ENCODE measurements around the gene ARHGEF33.

Gene ARHGEF33

DNA sequence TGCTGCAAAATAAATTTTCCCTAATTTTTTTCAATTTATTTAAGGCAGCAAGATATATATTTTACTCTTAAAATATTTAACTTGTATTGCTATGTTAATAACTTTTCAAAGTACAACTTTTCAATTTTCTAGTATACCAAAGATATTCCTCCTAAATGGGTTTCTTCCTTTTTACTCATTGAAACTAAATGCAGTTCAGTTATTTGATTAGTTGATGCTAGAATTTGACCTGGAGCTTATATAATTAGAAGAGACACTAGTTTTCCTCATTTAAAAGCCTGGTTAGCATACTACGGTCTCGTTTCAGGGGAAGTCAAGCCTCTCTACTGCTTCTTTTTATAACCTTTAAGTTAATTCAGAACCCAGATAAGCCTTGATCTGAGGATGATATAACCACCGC is at the start of gene ARHGEF33:
TSS of gene ARHGEF33 (plus strand) at position 301 of the 400 bp plus-strand sequence. CDS start 29,573 bp downstream, outside the sequence.
- no peak for DNase-seq

DNA sequence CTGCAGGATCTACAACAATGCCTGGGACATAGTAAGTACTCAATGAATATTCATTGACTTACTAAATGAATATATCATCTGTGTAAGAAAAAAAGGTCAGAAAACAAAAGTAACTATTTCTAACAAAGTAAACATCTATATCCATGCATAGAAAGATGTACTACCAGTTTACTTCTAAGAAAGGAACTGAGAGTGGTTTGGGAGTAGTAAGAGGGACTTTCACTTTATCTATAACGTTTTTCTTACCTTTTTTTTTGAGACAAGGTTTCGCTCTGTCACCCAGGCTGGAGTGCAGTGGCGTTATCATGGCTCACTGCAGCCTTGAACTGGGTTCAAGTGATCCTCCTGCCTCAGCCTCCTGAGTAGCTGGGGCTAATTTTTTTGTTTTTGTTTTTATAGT is 39.6 kb upstream of the ARHGEF33 start:
- no peak for DNase-seq

DNA sequence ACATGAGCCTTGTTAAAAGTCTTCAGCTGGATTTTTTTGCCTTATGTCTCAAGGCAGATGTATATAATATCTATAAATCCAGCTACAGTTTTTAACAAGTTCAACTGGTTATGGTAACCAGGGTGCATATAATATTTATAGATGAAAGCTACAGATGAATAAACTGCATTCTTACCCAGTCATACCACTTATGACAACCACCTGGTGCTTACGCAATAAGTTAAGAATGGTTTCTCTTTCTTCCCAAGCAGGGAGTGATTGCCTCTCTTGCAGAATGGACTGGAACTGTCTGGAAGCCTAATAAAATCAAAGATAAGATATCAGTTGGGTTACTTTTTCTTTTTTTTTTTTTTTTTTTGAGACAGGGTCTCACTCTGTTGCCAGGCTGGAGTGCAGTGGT is 33.5 kb upstream of the ARHGEF33 start:
- no peak for DNase-seq

DNA sequence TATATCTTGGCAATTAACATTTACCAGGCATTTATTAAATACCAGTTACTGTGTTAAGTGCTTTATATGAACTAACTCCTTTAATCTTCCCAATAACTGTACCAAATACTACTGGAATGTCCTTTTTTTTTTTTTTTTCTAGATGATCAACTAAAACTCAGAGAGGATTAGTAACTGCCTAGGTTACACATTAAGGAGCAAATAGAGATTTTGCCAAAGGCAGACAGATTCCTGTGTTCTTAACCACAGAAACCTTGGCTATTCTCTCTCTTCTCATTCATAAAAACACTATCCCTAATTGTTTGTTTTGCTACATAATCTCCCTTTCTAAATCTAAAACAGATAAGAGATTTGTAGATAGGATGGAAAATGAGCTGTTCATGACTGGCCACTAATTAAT is 27.2 kb upstream of the ARHGEF33 start:
- no peak for DNase-seq

DNA sequence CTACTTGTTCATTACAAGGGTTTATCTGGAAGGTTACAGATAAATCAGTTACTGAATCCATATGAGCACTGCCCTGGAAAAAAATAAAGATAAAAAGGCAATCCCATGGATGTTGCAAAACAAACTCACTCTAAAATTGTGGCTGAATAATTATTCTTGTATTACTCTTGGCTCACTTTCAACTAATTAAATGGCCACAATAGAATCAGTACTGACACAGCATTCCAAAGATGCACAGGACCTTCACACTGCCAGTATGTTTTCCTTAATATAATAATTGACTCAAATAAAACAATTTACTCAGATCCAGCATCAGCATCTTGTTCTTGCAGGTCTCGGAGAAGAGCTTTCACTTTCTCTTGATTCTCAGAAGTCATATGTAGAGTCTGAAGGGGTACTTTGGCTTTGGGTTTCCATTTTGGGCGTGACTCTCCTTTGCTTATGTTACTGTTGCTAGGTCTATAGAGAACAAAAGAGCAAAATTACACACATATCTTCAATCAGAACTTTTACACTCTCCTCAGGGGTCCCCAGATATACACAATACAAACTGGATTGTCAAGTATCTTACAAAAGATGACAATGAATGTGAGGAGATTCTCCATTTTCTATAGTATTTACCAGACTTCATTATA is 26.5 kb upstream of the ARHGEF33 start:
- DNase-seq: no peak

DNA sequence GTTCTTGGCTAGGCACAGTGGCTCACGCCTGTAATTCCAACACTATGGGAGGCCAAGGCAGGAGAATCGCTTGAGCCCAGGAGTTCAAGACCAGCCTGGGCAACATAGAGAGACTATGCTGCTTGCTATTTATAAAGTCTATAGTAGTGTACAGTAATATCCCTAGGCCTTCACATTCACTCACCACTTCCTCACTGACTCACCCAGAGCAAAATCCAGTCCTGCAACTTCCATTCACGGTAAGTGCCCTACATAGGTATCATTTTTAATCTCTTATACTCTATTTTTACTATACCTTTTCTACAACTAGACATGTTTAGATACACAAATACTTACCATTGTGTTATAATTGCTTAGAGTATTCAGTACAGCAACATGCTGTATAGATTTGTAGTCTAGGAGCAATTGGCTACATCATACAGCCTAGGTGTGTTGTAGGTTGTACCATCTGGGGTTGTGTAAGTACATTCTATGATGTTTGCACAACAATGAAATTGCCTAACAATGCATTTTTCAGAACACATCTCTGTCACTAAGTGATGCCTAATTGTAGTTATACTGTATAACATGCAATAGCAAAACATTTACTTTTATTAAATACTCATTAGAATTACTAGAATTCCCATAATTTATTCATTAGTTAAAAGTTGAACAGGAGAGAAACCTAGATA is 22.8 kb upstream of the ARHGEF33 start:
- DNase-seq: no peak

DNA sequence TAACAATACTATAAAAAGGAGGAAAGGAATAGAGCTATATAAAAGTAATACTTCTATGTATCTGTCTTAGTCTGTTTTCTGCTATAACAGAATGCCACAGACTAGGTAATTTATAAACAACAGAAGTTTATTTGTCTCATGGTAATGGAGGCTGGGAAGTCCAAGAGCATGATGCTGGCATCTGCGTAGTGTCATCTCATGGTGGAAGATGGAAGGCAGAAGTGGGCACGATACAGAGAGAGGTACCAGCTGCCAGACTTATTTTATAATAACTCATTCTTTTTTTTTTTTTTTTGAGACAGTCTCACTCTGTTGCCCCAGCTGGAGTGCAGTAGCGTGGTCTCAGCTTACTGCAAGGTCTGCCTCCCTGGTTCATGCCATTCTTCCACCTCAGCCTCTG is 18.2 kb upstream of the ARHGEF33 start:
- no peak for DNase-seq

DNA sequence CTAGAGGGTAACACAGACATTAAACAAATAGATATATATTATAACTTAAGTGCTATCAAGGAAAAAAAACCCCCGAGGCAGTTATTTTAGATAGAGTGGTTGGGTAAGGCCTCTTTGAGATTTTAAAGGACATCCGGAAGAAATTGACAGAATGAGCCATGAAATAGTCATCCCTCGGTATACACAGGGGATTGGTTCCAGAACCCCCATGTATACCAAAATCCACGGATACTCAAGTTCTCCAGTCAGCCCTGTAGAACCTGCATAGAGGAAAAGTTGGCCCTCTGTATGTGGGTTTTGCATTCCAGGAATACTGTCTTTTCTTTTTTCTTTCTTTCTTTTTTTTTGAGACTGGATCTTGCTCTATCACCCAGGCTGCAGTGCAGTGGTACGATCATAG is 15.9 kb upstream of the ARHGEF33 start:
- no peak for DNase-seq

DNA sequence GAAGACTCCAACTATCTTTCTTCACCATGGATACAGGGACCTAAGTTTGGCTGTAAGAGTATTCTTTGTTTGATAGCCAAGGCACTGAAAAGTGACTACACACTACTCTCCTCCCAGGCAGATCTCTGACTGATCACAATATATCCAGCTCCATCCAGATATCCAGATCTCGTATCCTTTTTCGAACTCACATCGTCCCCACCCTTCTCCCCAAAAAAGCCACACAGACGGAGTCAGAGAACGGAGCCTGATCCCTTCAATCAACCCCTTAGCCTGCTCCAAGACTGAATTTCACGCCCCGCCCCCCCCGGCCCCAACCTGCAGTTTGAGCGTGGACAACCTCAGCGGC is 14.5 kb upstream of the ARHGEF33 start:
- DNase-seq: no peak

DNA sequence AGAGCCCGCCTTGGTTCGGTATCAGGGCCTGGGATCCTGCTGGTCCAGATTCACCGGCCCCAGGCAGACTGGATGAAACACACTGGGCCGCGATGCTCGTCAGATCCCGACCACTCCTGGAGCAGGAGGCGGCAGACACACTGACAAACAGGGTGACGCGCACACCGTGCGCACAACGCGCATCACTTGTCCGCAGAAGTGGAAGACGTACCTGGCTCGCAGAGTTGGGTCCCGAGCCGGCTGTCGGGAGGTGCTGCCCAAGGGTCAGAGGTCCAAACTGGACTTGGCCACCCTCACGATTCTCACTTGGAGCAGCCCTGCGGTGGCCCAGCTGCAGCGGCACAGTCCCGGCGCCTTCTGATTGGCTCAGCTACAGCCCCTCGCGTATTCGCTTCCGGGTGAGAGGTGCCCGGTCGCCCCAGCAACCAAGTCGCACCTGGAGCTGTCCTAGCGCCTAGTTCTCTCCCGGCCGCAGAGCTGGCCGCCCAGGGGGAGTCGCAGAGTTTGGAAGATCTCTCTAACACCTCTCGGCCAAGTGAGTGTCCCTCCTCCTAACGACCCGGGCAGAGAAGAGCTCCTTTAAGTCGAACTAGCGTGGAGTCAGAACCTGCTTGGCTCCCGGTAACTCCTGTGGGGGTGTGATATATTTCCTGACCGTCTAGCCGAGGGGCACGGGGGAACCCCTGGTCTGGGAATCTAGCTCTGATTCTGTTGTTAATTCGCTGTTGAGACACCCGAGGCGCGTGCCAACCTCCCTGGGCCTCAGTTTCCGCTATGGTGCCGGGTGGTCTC is 13.9 kb upstream of the ARHGEF33 start, which contains the start of the genes DHX57 and MORN2:
TSS of gene DHX57 (minus strand) at position 359 of the 792 bp plus-strand sequence. CDS start 7,529 bp downstream, outside the sequence.
TSS of gene MORN2 (plus strand) at position 401 of the 792 bp plus-strand sequence.
- DNase-seq: peak; percentile 48 to 52

DNA sequence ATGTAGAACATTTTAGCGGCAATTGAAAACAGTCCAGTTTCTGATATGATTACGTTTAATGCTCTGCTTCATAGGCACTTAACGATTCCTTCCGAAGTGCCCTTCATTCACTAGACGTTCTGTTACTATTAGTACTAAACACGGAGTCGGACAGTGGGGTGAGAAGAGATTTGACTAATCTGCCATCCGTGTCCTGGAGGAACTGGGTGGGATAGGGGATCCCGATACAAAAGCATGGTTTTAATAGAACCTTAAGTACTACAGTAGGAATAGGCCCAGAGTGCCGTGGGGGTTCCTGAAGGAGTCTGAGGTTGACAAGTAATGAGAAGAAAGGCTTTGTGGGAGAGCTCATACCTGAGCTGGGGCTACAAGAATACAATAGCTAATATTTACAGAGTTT is 13.3 kb upstream of the ARHGEF33 start:
- DNase-seq: no peak

DNA sequence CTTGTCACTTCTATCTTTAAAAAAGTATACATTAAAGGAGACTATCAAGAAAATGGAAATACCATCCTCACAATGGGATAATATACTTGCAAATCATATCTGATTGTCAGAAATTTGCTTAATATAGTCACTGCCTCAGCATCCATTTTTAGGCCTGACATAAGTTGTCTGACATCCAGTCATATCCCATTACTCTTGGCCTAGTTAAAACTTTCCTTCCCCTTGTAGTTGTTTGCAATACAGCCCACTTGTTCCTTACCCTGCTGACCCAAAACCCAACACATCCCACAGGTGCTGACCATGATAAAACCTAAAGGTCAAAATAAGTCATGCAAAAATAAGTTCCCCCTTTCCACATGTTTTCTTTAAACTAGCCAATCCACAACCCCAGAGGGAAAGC is 3.6 kb upstream of the ARHGEF33 start:
- no peak for DNase-seq

DNA sequence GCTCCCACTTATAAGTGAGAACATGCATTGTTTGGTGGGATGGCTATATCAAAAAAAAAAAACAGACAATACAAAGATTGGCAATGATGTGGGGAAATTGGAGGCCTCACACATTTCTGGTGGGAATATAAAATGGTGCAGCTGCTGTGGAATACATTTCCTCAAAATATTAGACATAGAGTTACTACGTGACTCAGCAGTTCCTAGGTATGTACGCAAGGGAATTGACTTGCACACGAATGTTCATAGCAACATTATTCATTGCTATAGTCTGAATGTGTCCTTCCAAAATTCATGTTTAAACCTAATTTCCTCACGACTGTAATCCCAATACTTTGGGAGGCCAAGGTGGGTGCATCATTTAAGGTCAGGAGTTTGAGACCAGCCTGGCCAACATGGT is 2.3 kb upstream of the ARHGEF33 start:
- no peak for DNase-seq

DNA sequence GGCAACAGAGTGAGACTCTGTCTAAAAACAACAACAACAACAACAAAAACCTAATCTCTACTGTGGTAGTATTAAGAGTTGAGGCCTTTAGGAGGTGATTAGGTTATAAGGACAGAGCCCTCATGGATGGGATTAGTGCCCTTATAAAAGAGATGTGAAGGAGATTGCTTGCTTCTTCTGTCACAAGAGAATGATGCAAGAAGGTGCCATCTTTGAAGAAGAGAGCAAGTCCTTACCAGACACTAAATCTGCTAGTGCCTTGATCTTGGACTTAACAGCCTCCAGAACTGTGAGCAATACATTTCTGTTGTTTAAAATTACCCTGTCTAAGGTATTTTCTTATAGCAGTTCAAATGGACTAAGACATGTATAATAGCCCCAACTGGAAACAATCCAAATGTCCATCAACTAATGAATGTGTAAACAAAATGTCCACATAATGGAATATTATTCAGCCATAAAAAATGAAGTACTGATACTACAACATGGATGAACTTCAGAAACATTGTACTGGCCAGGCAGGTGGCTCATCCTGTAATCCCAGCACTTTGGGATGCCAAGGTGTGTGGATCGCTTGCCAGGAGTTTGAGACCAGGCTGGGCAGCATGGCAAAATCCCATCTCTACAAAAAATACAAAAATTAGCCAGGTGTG is 1.6 kb upstream of the ARHGEF33 start:
- DNase-seq: no peak

DNA sequence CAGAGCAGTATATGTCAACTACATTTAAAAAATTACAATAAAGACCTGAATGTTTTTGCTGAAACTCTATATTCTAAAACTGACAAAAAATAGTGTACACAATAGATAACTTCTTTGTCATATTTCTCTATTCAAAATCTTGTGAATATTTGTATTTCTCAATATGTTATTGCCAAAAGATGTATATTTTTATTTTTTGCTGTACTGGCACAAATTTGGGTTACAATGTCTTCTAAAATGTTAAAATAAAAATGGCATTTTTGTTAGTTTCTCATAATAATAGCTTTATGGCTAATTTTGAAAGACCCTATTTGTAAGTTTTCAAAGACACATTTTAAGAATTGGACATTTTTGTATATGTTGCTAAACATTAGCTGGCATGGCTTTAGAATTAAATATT is 630 bp upstream of the ARHGEF33 start:
- DNase-seq: no peak

DNA sequence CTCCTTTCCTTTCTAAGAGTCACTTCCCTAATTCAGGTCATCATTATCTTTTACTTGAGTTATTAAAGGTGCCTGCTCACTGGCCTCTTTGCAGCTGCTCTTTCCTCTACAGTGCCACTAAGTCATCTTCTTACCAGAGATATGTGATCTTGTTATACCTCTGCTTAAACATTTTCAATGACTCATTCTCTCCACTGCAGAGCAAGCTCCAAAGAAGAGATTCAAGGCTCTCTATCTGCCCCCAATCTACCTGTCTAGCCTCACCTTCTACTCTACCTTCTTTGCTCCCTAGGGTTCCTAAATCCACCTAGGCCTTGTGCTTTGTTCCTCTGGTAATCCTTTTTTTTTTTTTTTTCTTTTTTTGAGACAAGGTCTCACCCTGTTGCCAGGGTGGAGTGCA is 3.1 kb downstream of the ARHGEF33 start:
- no peak for DNase-seq

DNA sequence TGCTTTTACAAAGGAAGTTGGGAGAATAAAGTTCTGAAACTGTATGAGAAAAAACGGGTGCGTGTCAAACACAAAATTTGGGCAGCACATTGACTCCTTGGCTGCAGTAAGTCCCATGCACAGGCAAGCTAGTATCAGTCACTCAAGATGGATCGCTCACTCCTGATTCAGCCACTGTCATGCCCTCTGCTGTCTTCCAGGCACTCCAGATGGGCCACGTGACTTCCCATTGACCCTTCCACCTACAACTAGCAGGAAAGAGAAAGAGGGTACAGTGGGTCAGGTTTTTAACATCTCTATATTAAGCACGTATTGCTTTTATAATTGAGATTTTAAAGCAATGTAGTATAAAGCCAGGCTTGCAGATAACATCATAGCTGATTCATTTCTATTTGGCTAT is 8.6 kb downstream of the ARHGEF33 start:
- no peak for DNase-seq

DNA sequence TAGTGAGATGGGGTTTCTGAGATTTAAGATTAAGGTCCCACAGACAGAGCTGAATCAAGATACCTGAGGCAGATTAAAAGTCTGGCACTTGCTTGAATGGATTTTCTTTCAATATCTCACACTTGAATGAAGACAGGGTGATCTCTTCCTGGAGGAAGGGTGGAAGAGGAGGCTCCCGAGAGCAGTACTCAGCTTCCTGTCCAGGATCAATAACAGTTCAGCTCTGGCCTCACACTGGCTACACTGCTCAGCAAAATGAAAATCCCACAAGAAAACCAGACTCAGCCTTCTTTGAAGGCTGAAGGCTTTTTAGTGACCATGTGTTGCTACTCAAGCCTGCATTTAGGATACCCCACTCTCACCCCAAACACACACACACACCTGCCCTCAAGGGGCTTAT is 11.1 kb downstream of the ARHGEF33 start:
- DNase-seq: no peak

DNA sequence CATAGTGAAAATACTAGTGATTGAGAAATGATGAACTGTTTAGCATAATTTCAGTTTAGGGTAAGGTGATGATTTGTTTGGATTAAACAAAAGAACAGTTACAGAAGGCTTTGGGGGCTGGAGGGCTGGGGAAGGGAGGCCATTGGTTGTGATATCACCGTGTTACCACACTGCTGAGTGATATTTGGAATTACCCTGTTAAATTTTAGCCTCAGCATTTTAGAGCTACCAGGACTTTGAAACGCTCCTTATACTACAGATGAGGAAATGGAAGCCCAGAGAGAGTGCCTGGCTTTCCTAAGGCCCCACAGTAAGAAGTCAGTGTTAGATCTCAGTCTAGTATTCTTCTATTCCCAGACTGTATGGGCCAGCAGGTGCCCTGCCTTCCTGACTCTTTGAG is 15.6 kb downstream of the ARHGEF33 start:
- no peak for DNase-seq

DNA sequence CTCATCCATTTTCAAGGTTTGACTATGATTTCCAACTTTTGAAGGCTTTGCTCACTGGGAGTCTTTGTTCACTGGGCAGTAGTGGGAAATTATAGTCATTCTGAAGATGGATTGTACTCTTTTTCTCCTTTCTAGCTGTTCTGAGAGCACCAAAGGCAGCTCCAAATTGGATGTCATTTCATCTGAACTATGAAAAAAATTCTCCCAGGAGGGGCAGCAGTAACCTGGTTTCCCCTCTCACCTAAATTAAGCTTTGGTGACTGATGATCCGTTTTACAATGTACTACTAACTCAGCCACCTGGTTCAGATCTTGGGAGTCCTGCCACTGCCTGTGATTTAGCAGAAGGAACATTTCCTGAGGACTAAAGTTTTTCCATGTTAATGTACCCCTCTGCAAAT is 17.6 kb downstream of the ARHGEF33 start:
- DNase-seq: no peak

DNA sequence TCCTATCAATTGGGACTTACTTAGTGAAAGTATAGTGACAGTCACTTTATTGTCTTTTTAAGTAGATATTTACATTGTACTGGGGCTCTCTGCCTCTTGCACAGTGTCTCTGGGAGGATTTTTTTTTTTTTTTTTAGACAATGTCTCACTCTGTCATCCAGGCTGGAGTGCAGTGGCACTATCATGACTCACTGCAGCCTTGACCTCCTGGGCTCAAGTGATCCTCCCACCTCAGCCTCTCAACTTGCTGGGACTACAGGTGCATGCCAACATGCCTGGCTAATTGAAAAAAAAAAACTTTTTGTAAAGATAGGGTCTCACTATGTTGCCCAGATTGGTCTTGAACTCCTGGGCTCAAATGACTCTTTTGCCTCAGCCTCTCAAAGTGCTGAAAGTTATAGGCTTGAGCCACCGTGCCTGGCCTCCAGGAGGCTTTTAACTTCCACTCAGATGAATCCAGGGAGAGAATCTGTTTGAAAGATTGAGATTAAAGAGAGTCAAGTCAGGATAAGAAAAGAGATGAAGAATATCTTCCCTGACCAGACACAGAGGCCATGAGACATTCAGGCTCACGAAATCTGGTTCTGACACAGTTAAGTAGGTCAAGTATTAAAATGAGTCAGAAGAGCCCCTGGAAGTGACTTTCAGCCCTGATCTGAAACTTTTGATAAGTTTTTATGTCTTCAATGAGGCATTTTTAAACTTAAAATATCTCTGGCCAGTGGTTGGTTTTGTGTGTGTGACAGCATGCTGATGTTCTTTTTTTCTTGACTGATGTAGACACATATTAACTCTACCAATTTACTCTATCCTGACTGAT is 18.3 kb downstream of the ARHGEF33 start:
- DNase-seq: no peak

DNA sequence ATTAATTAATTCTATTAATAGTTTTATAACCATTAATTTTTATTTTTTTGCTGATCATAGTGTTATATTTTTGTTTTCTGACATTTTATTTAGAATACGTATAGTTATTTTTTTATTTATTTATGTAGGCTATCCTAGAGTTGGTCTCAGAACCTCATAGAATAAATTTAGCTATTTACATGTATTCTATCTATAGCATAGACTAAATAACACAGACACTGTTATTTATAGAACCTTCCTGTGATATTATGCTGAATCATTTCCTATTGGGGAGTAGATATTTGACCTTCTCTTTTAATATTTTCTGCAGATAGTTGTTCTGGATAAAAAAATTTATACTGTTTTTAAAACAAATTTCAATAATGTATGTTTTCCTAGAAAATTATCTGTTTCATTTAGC is 20.2 kb downstream of the ARHGEF33 start:
- no peak for DNase-seq

DNA sequence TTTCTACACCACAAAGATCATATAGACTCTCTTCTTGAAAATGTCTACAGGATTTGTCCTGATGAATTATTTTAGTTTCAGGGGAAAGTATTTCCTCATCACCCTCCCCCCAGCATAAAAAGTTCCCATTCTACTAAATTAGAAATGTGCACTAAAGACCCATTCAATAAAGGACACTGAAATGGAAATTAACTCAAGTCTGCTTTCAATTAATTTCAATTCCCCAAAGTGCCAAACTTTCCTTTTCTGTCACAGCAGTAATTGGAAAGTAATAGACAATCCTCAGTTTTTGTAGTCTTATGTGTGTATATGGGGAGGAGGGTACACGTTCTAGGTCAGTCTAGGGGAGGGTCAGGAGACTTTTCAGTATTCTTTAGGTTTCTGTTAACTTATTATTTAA is 21.5 kb downstream of the ARHGEF33 start:
- DNase-seq: no peak
